Gastroesophageal sphincter (tissue), 3 donors: ENCODE data around the gene HPS3.

Experiments
- EP300 ChIP-seq: sonication (generic); formaldehyde crosslinking; IDR thresholded peaks from one replicate; pipeline ENCODE4 v1.6.1; 2017; ENCODE audit warnings: antibody characterized with exemption, mild to moderate bottlenecking
- TF ChIP-seq, protein P1 (sequence below), 4 experiments: fragments of 200-600 bp in 2 of 4; fragments of 450-650 bp in 2 of 4; sonication (generic) in 1 of 4; IDR thresholded peaks; one replicate each; pipeline ENCODE4 v1.5.1; 2017 to 2019; ENCODE audit warnings: antibody characterized with exemption in 4 of 4, mild to moderate bottlenecking in 2 of 4, moderate library complexity in 2 of 4

GRCh38 chr3:149081772-149082171 lies 47.7 kb upstream of the HPS3 start:
- TF ChIP-seq, protein P1, sequence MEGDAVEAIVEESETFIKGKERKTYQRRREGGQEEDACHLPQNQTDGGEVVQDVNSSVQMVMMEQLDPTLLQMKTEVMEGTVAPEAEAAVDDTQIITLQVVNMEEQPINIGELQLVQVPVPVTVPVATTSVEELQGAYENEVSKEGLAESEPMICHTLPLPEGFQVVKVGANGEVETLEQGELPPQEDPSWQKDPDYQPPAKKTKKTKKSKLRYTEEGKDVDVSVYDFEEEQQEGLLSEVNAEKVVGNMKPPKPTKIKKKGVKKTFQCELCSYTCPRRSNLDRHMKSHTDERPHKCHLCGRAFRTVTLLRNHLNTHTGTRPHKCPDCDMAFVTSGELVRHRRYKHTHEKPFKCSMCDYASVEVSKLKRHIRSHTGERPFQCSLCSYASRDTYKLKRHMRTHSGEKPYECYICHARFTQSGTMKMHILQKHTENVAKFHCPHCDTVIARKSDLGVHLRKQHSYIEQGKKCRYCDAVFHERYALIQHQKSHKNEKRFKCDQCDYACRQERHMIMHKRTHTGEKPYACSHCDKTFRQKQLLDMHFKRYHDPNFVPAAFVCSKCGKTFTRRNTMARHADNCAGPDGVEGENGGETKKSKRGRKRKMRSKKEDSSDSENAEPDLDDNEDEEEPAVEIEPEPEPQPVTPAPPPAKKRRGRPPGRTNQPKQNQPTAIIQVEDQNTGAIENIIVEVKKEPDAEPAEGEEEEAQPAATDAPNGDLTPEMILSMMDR (IDR thresholded peaks at IDR 0.05) = no peak
- no peak for TF ChIP-seq EP300
